Body of pancreas (tissue), 4 donors: ENCODE measurements around the gene TRMT44.

Experiments used
- CTCF ChIP-seq, 7 experiments: fragments of 450-650 bp in 4 of 7; fragments of 200-600 bp in 3 of 7; sonication (generic) in 3 of 7; IDR thresholded peaks; one replicate each; pipeline ENCODE4 v1.5.1; 2016 to 2019; ENCODE audit warnings: antibody characterized with exemption in 7 of 7
- POLR2A ChIP-seq, 3 donors: fragments of 450-650 bp; IDR thresholded peaks; one replicate each; pipeline ENCODE4 v1.6.1; 2016; ENCODE audit warnings: antibody characterized with exemption in 3 of 3, mild to moderate bottlenecking in 2 of 3

- TF ChIP-seq CTCF (IDR thresholded peaks at IDR 0.05): peak; percentile 14 to 70 (median 44)
- TF ChIP-seq POLR2A (IDR thresholded peaks at IDR 0.05): peak in 2 of 3 donors; percentile 44 to 45
These were observed 3.3 kb upstream of the TRMT44 start for GRCh38 chr4:8437281-8437680.
